IPS-18a (cell line): Measurements from ENCODE around the gene TOP2A.
"Not testable (repeated sequence)": the region's sequence is repeated elsewhere in the genome, so short reads cannot be mapped to it uniquely, and the experiment has no call there.

Experiments used
- H3K27ac ChIP-seq: one replicate; pipeline ENCODE4 v1.5.1; 2013; ENCODE audit warnings: low read length
- H3K27me3 ChIP-seq: one replicate; pipeline ENCODE4 v1.6.1; 2013; ENCODE audit warnings: mild to moderate bottlenecking, low read length; ENCODE audit not compliant: control insufficient read depth, insufficient read depth
- H3K36me3 ChIP-seq: one replicate; pipeline ENCODE4 v1.6.1; 2013; ENCODE audit warnings: low read depth, low read length; ENCODE audit not compliant: control insufficient read depth
- H3K4me1 ChIP-seq: one replicate; pipeline ENCODE4 v1.6.1; 2013; ENCODE audit warnings: low read depth, low read length; ENCODE audit not compliant: control insufficient read depth
- H3K4me3 ChIP-seq: one replicate; pipeline ENCODE4 v1.5.1; 2013; ENCODE audit warnings: low read length
- H3K9ac ChIP-seq: one replicate; pipeline ENCODE4 v1.6.1; 2013; ENCODE audit warnings: mild to moderate bottlenecking, low read length, moderate library complexity
- H3K9me3 ChIP-seq: one replicate; pipeline ENCODE4 v1.6.1; 2013; ENCODE audit warnings: low read depth, low read length; ENCODE audit not compliant: control insufficient read depth

The TOP2A gene

GRCh38 chr17:40416671-40417070 is 1.0 kb downstream of the TOP2A start:
- Histone ChIP-seq H3K36me3 (peaks cover 45% of the 10 kb centered on the region), H3K27me3 (no peaks in the 10 kb centered on the region), H3K9me3 (no peaks in the 10 kb centered on the region), H3K4me3 (peak overlapping the region; percentile 96), H3K4me1 (peaks cover 6% of the 10 kb centered on the region), H3K27ac (no peak overlapping the region), H3K9ac (peak overlapping the region; percentile 87)

DNA sequence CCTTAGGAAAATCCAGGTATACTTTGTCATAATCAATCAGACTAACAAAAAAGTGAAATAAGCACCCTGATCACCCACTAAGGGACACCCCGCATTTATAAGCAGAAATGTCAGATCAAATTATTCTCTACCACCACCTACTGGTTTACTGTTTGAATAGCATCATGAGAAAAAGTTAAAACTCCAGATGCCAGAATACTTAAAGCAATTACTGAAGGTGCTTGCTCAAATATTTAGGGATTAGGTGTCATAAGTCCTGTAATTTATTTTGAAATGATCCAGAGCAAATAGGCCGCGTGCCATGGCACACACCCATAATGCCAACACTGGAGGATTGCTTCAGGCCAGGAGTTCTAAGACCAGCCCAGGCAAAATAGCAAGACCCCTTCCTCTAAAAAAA is 2.3 kb downstream of the TOP2A start:
- H3K27ac ChIP-seq = no peak overlapping the region
- H3K36me3 ChIP-seq = peaks cover 58% of the 10 kb centered on the region
- H3K9me3 ChIP-seq = no peaks in the 10 kb centered on the region
- peaks cover 12% of the 10 kb centered on the region for H3K4me1 ChIP-seq
- H3K9ac ChIP-seq = no peak overlapping the region
- H3K4me3 ChIP-seq = no peak overlapping the region
- H3K27me3 ChIP-seq = no peaks in the 10 kb centered on the region

- peaks cover 15% of the 10 kb centered on the region for H3K4me1 ChIP-seq
- H3K4me3 ChIP-seq, H3K27ac ChIP-seq, H3K9me3 ChIP-seq, H3K27me3 ChIP-seq, H3K9ac ChIP-seq: not testable (repeated sequence)
- H3K36me3 ChIP-seq = peaks cover 69% of the 10 kb centered on the region
Measured at GRCh38 chr17:40414312-40414711, 3.4 kb downstream of the TOP2A start.

DNA sequence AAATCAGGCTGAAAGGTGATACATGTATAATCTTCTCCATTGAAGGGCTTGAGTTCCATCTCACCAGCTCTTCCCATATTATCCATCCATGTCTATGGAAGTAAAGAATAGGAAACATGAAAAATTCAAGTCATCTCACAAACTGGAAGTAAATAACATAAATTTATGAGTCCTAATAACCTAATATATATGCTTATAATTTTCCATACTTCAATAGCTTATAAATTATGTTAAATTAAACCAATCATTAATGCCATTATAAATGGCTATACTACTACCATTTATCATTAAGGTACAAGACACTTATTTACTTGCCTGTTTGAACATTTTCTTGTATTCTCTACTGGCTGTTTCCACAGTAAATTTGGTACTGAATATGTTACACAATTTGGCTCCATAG is 4.8 kb downstream of the TOP2A start:
- no peak overlapping the region for H3K9ac ChIP-seq
- H3K36me3 ChIP-seq = peaks cover 79% of the 10 kb centered on the region
- no peak overlapping the region for H3K27ac ChIP-seq
- no peaks in the 10 kb centered on the region for H3K9me3 ChIP-seq
- no peak overlapping the region for H3K4me3 ChIP-seq
- no peaks in the 10 kb centered on the region for H3K27me3 ChIP-seq
- peaks cover 15% of the 10 kb centered on the region for H3K4me1 ChIP-seq

DNA sequence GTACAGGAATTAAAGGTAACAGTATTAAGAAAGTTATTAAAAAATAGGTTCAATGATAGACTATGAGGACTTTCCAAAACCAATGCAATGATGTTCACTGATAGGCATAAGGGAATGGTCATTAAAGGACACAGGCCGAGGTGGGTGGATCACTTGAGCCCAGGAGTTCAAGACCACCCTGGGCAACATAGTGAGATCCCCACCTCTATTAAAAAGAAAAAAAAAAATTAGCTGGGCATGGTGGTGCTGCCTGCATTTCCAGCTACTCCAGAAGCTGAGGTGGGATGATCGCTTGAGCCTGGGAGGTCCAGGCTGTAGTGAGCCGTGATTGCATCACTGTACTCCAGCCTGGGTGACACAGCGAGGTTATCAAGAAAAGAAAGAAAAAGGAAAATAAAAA is 5.9 kb downstream of the TOP2A start:
- Histone ChIP-seq H3K9me3 (no peaks in the 10 kb centered on the region), H3K4me1 (peaks cover 15% of the 10 kb centered on the region), H3K9ac (no peak overlapping the region), H3K27me3 (no peaks in the 10 kb centered on the region), H3K36me3 (peaks cover 89% of the 10 kb centered on the region), H3K27ac (no peak overlapping the region), H3K4me3 (no peak overlapping the region)

- no peak overlapping the region for H3K9ac ChIP-seq
- H3K36me3 ChIP-seq = peaks cover 88% of the 10 kb centered on the region
- H3K27me3 ChIP-seq = no peaks in the 10 kb centered on the region
- no peaks in the 10 kb centered on the region for H3K9me3 ChIP-seq
- peaks cover 12% of the 10 kb centered on the region for H3K4me1 ChIP-seq
- peak overlapping the region; percentile 1 for H3K27ac ChIP-seq
- H3K4me3 ChIP-seq = peak overlapping the region; percentile 19
Measured at GRCh38 chr17:40410082-40410481, 7.6 kb downstream of the TOP2A start.

GRCh38 chr17:40409540-40409939 is 8.2 kb downstream of the TOP2A start:
- H3K27ac ChIP-seq, H3K9ac ChIP-seq, H3K4me3 ChIP-seq, H3K27me3 ChIP-seq, H3K9me3 ChIP-seq: not testable (repeated sequence)
- H3K4me1 ChIP-seq = peaks cover 12% of the 10 kb centered on the region
- peaks cover 91% of the 10 kb centered on the region for H3K36me3 ChIP-seq

DNA sequence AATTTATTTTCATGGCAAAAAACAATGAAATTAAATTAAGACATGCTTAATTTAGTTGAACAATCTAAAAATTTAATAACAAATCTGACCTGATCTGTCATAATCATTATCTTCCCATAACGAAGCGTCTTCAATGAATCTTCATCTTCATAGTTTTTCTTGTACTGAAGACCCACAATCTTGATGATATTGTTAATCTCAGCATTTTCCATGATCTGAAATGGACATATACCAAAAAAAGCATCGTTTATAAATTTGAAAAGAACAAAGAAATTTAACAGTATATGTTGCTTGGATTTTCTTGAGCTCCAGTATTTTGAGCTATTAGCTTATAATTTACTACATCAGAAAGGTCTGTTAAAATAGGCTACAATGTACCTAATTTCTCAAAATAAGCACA is 10.2 kb downstream of the TOP2A start:
- no peaks in the 10 kb centered on the region for H3K9me3 ChIP-seq
- H3K36me3 ChIP-seq = peaks cover 92% of the 10 kb centered on the region
- H3K4me1 ChIP-seq = peaks cover 12% of the 10 kb centered on the region
- H3K27me3 ChIP-seq = no peaks in the 10 kb centered on the region
- no peak overlapping the region for H3K9ac ChIP-seq
- H3K4me3 ChIP-seq = no peak overlapping the region
- H3K27ac ChIP-seq = no peak overlapping the region

GRCh38 chr17:40404003-40404402 is 13.7 kb downstream of the TOP2A start:
- H3K4me3 ChIP-seq = no peak overlapping the region
- H3K27ac ChIP-seq = no peak overlapping the region
- H3K9me3 ChIP-seq = no peaks in the 10 kb centered on the region
- no peak overlapping the region for H3K9ac ChIP-seq
- H3K27me3 ChIP-seq = no peaks in the 10 kb centered on the region
- peaks cover 95% of the 10 kb centered on the region for H3K36me3 ChIP-seq
- H3K4me1 ChIP-seq = no peaks in the 10 kb centered on the region

GRCh38 chr17:40402668-40403067 is 15.0 kb downstream of the TOP2A start:
- H3K4me1 ChIP-seq = no peaks in the 10 kb centered on the region
- H3K36me3 ChIP-seq = peaks cover 96% of the 10 kb centered on the region
- no peak overlapping the region for H3K9ac ChIP-seq
- no peak overlapping the region for H3K27ac ChIP-seq
- no peaks in the 10 kb centered on the region for H3K9me3 ChIP-seq
- no peaks in the 10 kb centered on the region for H3K27me3 ChIP-seq
- H3K4me3 ChIP-seq = no peak overlapping the region

GRCh38 chr17:40399185-40399584 is 18.5 kb downstream of the TOP2A start:
- Histone ChIP-seq H3K36me3 (peaks cover 100% of the 10 kb centered on the region), H3K4me1 (no peaks in the 10 kb centered on the region), H3K27me3 (no peaks in the 10 kb centered on the region), H3K9me3 (no peaks in the 10 kb centered on the region), H3K9ac (no peak overlapping the region), H3K27ac (no peak overlapping the region), H3K4me3 (no peak overlapping the region)

DNA sequence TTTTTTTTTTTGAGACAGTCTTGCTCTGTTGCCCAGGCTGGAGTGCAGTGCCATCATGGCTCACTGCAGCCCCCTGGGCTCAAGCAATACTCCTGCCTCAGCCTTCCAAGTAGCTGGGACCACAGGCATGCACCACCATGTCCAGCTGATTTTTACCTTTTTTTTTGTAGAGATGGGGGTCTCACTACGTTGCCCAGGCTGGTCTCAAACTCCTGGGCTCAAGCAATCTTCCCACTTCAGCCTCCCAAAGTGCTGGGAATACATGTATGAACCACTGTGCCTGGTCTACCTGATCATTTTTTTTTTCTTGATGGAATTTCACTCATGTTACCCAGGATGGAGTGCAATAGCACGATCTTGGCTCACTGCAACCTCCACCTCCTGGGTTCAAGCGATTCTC is 31.1 kb downstream of the TOP2A start:
- H3K4me3 ChIP-seq, H3K9me3 ChIP-seq, H3K9ac ChIP-seq, H3K4me1 ChIP-seq, H3K27ac ChIP-seq, H3K27me3 ChIP-seq: not testable (repeated sequence)
- peaks cover 46% of the 10 kb centered on the region for H3K36me3 ChIP-seq
